ENCODE results near the gene MAN1B1.

Gene MAN1B1

GRCh38 chr9:137156567-137157375 is 70.0 kb downstream of the MAN1B1 start:
- H3K4me3 ChIP-seq (ENCODE audit: low read length) = peak overlapping the region; percentile 52; the same call in 1 of the 2 replicates
- H3K27me3 ChIP-seq (ENCODE audit: insufficient read depth, low read length) = peaks cover 74% of the 10 kb centered on the region
- no peaks in the 10 kb centered on the region for H3K36me3 ChIP-seq (ENCODE audit: insufficient read depth, low read depth, low read length)
- H3K9me3 ChIP-seq (ENCODE audit: insufficient read depth, low read depth, low read length) = peaks cover 4% of the 10 kb centered on the region
- H3K9ac ChIP-seq (ENCODE audit: low read depth, low read length) = no peak overlapping the region
- H3K4me1 ChIP-seq (ENCODE audit: insufficient read depth, low read length) = no peaks in the 10 kb centered on the region
- H3K27ac ChIP-seq (ENCODE audit: low read length) = no peak overlapping the region

GRCh38 chr9:137157618-137158415 is 71.0 kb downstream of the MAN1B1 start:
- Histone ChIP-seq H3K27me3 (ENCODE audit: insufficient read depth, low read length) (peaks cover 84% of the 10 kb centered on the region), H3K27ac (ENCODE audit: low read length) (no peak overlapping the region)

GRCh38 chr9:137158625-137159024 is 71.8 kb downstream of the MAN1B1 start:
- H3K36me3 ChIP-seq (ENCODE audit: insufficient read depth, low read depth, low read length) = no peaks in the 10 kb centered on the region
- H3K27ac ChIP-seq (ENCODE audit: low read length) = no peak overlapping the region
- H3K27me3 ChIP-seq (ENCODE audit: insufficient read depth, low read length) = peaks cover 92% of the 10 kb centered on the region
- no peaks in the 10 kb centered on the region for H3K9me3 ChIP-seq (ENCODE audit: insufficient read depth, low read depth, low read length)
- no peaks in the 10 kb centered on the region for H3K4me1 ChIP-seq (ENCODE audit: insufficient read depth, low read length)
- H3K9ac ChIP-seq (ENCODE audit: low read depth, low read length) = no peak overlapping the region
- H3K4me3 ChIP-seq (ENCODE audit: low read length) = no peak overlapping the region

More at GRCh38 chr9:137157618-137158415, 71.0 kb downstream of the MAN1B1 start:
- Histone ChIP-seq H3K9ac (ENCODE audit: low read depth, low read length) (no peak overlapping the region), H3K9me3 (ENCODE audit: insufficient read depth, low read depth, low read length) (peaks cover 4% of the 10 kb centered on the region), H3K36me3 (ENCODE audit: insufficient read depth, low read depth, low read length) (no peaks in the 10 kb centered on the region), H3K4me3 (ENCODE audit: low read length) (no peak overlapping the region), H3K4me1 (ENCODE audit: insufficient read depth, low read length) (no peaks in the 10 kb centered on the region)
